Measurements from ENCODE around the gene PLA2G2D.

GRCh38 chr1:20126806-20127440, 7.6 kb upstream of the PLA2G2D start:
- TF ChIP-seq YY1 (IDR thresholded peaks at IDR 0.05; ENCODE audit: insufficient read depth, insufficient read length) (no peak), ZNF274 (IDR thresholded peaks at IDR 0.05; ENCODE audit: low read depth, low read length) (no peak), SUZ12 (IDR thresholded peaks at IDR 0.05; ENCODE audit: extremely low read depth, insufficient read depth, insufficient read length) (no peak)
